A549 (cell line): ENCODE results near the gene KDM5B. TPM values are rescaled to one million over a fixed set of nuclear protein-coding genes. Genes with fewer than 3 reads are reported as not detected.

Experiments
- ATAC-seq, 2 experiments: fragments of 200-7000 bp in 1 of 2; fragments of >200 bp in 1 of 2; cut with Nextera tagmentation in 1 of 2; cut with Tn5 transposase in 1 of 2; 3 replicates each; pipeline versions ENCODE4 v1.8.0 to v1.9.1; 2018 to 2020; ENCODE audit warnings: mild to moderate bottlenecking in 1 of 2, moderate library complexity in 1 of 2
- CTCF ChIA-PET: fragments of 300-600 bp; sonication (Branson Sonifier 250); formaldehyde crosslinking; extraction: SDS; loops from one replicate; lab custom pipeline; 2021; ENCODE audit warnings: antibody characterized with exemption, inconsistent platforms; lab: Yijun Ruan, JAX
- POLR2A ChIA-PET: fragments of 350-600 bp; formaldehyde crosslinking; extraction: SDS; loops from one replicate; lab custom pipeline; 2021; ENCODE audit warnings: antibody characterized with exemption, inconsistent platforms; lab: Yijun Ruan, JAX
- DNase-seq, 2 experiments: peaks; one replicate each; pipeline versions ENCODE4 v3.0.0 to v3.0.0-alpha.2; 2011 to 2016; ENCODE audit warnings: low read depth in 1 of 2, low spot score in 1 of 2
- FAIRE-seq: peaks from 2 replicates; lab custom pipeline; 2011; peaks lifted over from hg19 to GRCh38; lab: Jason Lieb, UNC
- H3K27ac ChIP-seq, 2 experiments: fragments of >200 bp; sonication (Bioruptor Twin); formaldehyde crosslinking; 3 replicates each; pipeline ENCODE4 v1.5.1; 2016 to 2017
- H3K4me1 ChIP-seq: fragments of >200 bp; sonication (Bioruptor Twin); formaldehyde crosslinking; 3 replicates; pipeline ENCODE4 v1.6.1; 2016
- H3K4me2 ChIP-seq: fragments of >200 bp; sonication (Bioruptor Twin); formaldehyde crosslinking; 3 replicates; pipeline ENCODE4 v1.6.1; 2016
- H3K4me3 ChIP-seq: fragments of >200 bp; sonication (Bioruptor Twin); formaldehyde crosslinking; 3 replicates; pipeline ENCODE4 v1.5.1; 2016
- H3K9me3 ChIP-seq: fragments of >200 bp; sonication (Bioruptor Twin); formaldehyde crosslinking; 3 replicates; pipeline ENCODE4 v1.6.1; 2016
- EHF ChIP-seq: fragments of 250-450 bp; sonication (Bioruptor Pico); IDR thresholded peaks from 2 replicates; pipeline ENCODE4 v1.5.0; 2020; ENCODE audit warnings: mild to moderate bottlenecking
- FOSL2 ChIP-seq, 2 experiments: fragments of 450-650 bp in 1 of 2; fragments of >200 bp in 1 of 2; sonication (Bioruptor Twin) in 1 of 2; formaldehyde crosslinking; IDR thresholded peaks; 2 replicates each; pipeline versions ENCODE4 v1.5.0 to v1.6.1; 2016 to 2020; ENCODE audit warnings: mild to moderate bottlenecking in 1 of 2, moderate library complexity in 1 of 2
- GATA3 ChIP-seq: IDR thresholded peaks from 2 replicates; pipeline ENCODE4 v1.6.1; 2012; ENCODE audit warnings: borderline replicate concordance
- JUNB ChIP-seq: fragments of >200 bp; sonication (Bioruptor Twin); formaldehyde crosslinking; IDR thresholded peaks from 2 replicates; pipeline ENCODE4 v1.6.1; 2016
- MAZ ChIP-seq: fragments of 150-350 bp; IDR thresholded peaks from 2 replicates; pipeline ENCODE4 v1.6.1; 2014; ENCODE audit warnings: antibody characterized with exemption, low read depth, low read length, borderline replicate concordance
- PHF8 ChIP-seq: fragments of 200-600 bp; sonication (generic); IDR thresholded peaks from 2 replicates; pipeline ENCODE4 v1.6.1; 2016; ENCODE audit warnings: low read depth, mild to moderate bottlenecking, antibody characterized with exemption, moderate library complexity, borderline replicate concordance
- RARB ChIP-seq: fragments of 250-450 bp; sonication (Bioruptor Pico); IDR thresholded peaks from 2 replicates; pipeline ENCODE4 v1.8.0; 2021; ENCODE audit warnings: mild to moderate bottlenecking, moderate library complexity
- RCOR1 ChIP-seq: fragments of 150-350 bp; IDR thresholded peaks from 2 replicates; pipeline ENCODE4 v1.6.1; 2014; ENCODE audit warnings: antibody characterized with exemption, low read length, low read depth
- RFX5 ChIP-seq: fragments of 450-650 bp; IDR thresholded peaks from 2 replicates; pipeline ENCODE4 v1.7.1; 2014; ENCODE audit warnings: antibody characterized with exemption, mild to moderate bottlenecking, moderate library complexity
- RNF2 ChIP-seq: fragments of 200-600 bp; sonication (generic); IDR thresholded peaks from 2 replicates; pipeline ENCODE4 v1.6.1; 2016; ENCODE audit warnings: low read depth, mild to moderate bottlenecking, antibody characterized with exemption, moderate library complexity, borderline replicate concordance
- SREBF2 ChIP-seq: fragments of 450-650 bp; IDR thresholded peaks from 2 replicates; pipeline ENCODE4 v1.6.1; 2014; ENCODE audit warnings: mild to moderate bottlenecking, moderate library complexity
- TFCP2L1 ChIP-seq: fragments of 250-450 bp; sonication (Bioruptor Pico); IDR thresholded peaks from 2 replicates; pipeline ENCODE4 v1.5.0; 2021; ENCODE audit warnings: mild to moderate bottlenecking
- ZNF302 ChIP-seq: fragments of 250-450 bp; sonication (Bioruptor Pico); IDR thresholded peaks from 2 replicates; pipeline ENCODE4 v1.9.0; 2021; ENCODE audit warnings: inconsistent platforms, mild to moderate bottlenecking, moderate library complexity
- WGBS: methylation state at CpG from one replicate; pipeline ENCODE4 v1.1.6; 2017; ENCODE audit errors: missing lambda C conversion rate; 5-methylcytosine and 5-hydroxymethylcytosine counted together
- polyA plus RNA-seq, 4 experiments: library from polyadenylated mRNA; depleted of rRNA in 3 of 4; stranded (reverse); fragments of >200 nt; fragmentation: RNase III in 1 of 4; extraction: RNeasy Plus Mini Kit Qiagen cat#74134 plus additional on column Dnase treatment in 1 of 4; gene quantifications; 2 replicates in 3 of 4; 3 replicates in 1 of 4; pipeline ENCODE4 v1.2.3, GENCODE V29; 2011 to 2017
- TF ChIP-seq, protein P1 (sequence below): fragments of 200-600 bp; sonication (generic); IDR thresholded peaks from 2 replicates; pipeline ENCODE4 v1.6.1; 2016; ENCODE audit warnings: antibody characterized with exemption, mild to moderate bottlenecking, moderate library complexity
- TF ChIP-seq, protein P2 (sequence below): fragments of >200 bp; sonication (Bioruptor Twin); formaldehyde crosslinking; IDR thresholded peaks from 3 replicates; pipeline ENCODE4 v1.5.1; 2016
- TF ChIP-seq, protein P3 (sequence below): IDR thresholded peaks from 2 replicates; pipeline ENCODE4 v1.6.1; 2012; ENCODE audit warnings: low read depth, borderline replicate concordance
- TF ChIP-seq, protein P4 (sequence below): IDR thresholded peaks from 2 replicates; pipeline ENCODE4 v1.6.1; 2012
- TF ChIP-seq, protein P5 (sequence below): fragments of >200 bp; sonication (Bioruptor Twin); formaldehyde crosslinking; IDR thresholded peaks from 3 replicates; pipeline ENCODE4 v1.6.1; 2016
- TF ChIP-seq, protein P6 (sequence below): IDR thresholded peaks from 2 replicates; pipeline ENCODE4 v1.6.1; 2012
- TF ChIP-seq, protein P7 (sequence below): fragments of 450-650 bp; IDR thresholded peaks from 2 replicates; pipeline ENCODE4 v1.6.1; 2014; ENCODE audit warnings: antibody characterized with exemption

The KDM5B gene
- polyA plus RNA-seq, 2 of the 4 experiments (the other 2 are of a cell fraction): 15.8 to 44.3 TPM

DNA sequence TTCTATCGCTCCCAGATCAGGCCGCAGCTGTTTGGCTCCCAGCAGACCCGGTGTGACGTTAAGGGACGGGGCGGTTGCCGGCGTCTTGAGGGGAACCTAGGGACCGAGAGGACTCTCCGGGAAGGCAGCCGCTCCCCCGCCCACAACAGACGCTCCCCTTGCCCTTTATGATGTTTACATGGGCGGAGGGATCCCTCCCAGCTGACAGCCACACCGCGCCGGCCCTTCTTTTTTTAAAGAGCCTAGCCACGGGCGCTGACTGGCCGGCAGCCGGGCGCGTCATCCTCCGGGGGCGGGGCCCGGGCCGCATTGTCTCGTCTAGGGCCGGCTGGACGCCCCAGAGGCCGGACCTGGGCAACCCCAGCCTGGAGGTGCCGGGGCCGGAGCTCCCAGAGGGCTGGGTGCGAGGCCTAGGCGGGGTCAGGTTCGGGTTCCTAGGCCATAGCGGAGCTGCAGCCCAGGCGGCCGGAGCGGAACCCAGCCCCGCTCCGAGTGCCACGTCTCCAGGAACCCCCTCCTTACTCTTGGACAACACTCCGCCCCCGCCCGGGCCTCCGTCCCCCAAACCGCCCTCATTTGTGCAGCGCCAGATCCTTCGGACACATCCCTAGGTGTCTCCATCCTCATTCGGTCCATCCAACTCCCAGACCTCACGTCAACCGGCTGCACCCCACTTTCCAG lies 2.5 kb upstream of the KDM5B start, which contains the start of gene PCAT6 (continued):
- TF ChIP-seq, protein P1, sequence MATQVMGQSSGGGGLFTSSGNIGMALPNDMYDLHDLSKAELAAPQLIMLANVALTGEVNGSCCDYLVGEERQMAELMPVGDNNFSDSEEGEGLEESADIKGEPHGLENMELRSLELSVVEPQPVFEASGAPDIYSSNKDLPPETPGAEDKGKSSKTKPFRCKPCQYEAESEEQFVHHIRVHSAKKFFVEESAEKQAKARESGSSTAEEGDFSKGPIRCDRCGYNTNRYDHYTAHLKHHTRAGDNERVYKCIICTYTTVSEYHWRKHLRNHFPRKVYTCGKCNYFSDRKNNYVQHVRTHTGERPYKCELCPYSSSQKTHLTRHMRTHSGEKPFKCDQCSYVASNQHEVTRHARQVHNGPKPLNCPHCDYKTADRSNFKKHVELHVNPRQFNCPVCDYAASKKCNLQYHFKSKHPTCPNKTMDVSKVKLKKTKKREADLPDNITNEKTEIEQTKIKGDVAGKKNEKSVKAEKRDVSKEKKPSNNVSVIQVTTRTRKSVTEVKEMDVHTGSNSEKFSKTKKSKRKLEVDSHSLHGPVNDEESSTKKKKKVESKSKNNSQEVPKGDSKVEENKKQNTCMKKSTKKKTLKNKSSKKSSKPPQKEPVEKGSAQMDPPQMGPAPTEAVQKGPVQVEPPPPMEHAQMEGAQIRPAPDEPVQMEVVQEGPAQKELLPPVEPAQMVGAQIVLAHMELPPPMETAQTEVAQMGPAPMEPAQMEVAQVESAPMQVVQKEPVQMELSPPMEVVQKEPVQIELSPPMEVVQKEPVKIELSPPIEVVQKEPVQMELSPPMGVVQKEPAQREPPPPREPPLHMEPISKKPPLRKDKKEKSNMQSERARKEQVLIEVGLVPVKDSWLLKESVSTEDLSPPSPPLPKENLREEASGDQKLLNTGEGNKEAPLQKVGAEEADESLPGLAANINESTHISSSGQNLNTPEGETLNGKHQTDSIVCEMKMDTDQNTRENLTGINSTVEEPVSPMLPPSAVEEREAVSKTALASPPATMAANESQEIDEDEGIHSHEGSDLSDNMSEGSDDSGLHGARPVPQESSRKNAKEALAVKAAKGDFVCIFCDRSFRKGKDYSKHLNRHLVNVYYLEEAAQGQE: no peak
- no peak for TF ChIP-seq JUNB
- no peak for TF ChIP-seq TFCP2L1 (CRISPR knock-in tag)
- TF ChIP-seq, protein P2, sequence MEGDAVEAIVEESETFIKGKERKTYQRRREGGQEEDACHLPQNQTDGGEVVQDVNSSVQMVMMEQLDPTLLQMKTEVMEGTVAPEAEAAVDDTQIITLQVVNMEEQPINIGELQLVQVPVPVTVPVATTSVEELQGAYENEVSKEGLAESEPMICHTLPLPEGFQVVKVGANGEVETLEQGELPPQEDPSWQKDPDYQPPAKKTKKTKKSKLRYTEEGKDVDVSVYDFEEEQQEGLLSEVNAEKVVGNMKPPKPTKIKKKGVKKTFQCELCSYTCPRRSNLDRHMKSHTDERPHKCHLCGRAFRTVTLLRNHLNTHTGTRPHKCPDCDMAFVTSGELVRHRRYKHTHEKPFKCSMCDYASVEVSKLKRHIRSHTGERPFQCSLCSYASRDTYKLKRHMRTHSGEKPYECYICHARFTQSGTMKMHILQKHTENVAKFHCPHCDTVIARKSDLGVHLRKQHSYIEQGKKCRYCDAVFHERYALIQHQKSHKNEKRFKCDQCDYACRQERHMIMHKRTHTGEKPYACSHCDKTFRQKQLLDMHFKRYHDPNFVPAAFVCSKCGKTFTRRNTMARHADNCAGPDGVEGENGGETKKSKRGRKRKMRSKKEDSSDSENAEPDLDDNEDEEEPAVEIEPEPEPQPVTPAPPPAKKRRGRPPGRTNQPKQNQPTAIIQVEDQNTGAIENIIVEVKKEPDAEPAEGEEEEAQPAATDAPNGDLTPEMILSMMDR: no peak
- TF ChIP-seq, protein P3, sequence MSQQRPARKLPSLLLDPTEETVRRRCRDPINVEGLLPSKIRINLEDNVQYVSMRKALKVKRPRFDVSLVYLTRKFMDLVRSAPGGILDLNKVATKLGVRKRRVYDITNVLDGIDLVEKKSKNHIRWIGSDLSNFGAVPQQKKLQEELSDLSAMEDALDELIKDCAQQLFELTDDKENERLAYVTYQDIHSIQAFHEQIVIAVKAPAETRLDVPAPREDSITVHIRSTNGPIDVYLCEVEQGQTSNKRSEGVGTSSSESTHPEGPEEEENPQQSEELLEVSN: no peak; the same call in 1 of the 2 replicates
- TF ChIP-seq FOSL2 (IDR thresholded peaks at IDR 0.05): no peak
- peak; percentile 40 for TF ChIP-seq FOSL2 (CRISPR knock-in tag; IDR thresholded peaks at IDR 0.05)

DNA sequence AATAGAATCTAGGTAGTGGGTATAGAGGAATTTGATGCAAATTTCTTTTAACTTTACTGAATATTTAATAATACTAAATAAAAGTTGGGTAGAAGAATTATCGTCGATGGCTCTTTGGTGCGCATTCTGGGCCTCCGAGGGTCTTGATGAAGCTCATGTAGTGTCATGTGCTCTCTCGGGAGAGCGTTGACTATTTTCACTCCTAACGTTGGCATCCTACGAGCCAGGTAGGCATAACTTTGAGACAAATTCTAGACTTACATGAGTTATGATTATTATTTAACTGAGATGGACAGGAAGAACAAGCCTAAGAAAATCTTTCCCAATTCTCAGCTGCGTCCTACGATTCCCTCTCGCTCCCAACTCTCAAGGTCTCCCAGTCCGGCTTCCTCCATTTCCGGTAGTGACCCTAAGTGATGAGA lies 2.0 kb upstream of the KDM5B start:
- ATAC-seq: no peak; a peak in 1 of 6 replicates
- peak overlapping the region; percentile 94 for H3K4me2 ChIP-seq
- 19% methylated on average over 13 of the region's 13 CpGs for WGBS
- H3K4me1 ChIP-seq: peaks cover 33% of the 10 kb centered on the region
- no peak for TF ChIP-seq RNF2
- TF ChIP-seq, protein P4, sequence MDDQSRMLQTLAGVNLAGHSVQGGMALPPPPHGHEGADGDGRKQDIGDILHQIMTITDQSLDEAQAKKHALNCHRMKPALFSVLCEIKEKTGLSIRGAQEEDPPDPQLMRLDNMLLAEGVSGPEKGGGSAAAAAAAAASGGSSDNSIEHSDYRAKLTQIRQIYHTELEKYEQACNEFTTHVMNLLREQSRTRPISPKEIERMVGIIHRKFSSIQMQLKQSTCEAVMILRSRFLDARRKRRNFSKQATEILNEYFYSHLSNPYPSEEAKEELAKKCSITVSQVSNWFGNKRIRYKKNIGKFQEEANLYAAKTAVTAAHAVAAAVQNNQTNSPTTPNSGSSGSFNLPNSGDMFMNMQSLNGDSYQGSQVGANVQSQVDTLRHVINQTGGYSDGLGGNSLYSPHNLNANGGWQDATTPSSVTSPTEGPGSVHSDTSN: no peak
- TF ChIP-seq, protein P5, sequence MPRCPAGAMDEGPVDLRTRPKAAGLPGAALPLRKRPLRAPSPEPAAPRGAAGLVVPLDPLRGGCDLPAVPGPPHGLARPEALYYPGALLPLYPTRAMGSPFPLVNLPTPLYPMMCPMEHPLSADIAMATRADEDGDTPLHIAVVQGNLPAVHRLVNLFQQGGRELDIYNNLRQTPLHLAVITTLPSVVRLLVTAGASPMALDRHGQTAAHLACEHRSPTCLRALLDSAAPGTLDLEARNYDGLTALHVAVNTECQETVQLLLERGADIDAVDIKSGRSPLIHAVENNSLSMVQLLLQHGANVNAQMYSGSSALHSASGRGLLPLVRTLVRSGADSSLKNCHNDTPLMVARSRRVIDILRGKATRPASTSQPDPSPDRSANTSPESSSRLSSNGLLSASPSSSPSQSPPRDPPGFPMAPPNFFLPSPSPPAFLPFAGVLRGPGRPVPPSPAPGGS: no peak
- TF ChIP-seq, protein P6, sequence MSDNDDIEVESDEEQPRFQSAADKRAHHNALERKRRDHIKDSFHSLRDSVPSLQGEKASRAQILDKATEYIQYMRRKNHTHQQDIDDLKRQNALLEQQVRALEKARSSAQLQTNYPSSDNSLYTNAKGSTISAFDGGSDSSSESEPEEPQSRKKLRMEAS: no peak
- TF ChIP-seq ZNF302: no peak
- TF ChIP-seq MAZ: no peak
- TF ChIP-seq, protein P7, sequence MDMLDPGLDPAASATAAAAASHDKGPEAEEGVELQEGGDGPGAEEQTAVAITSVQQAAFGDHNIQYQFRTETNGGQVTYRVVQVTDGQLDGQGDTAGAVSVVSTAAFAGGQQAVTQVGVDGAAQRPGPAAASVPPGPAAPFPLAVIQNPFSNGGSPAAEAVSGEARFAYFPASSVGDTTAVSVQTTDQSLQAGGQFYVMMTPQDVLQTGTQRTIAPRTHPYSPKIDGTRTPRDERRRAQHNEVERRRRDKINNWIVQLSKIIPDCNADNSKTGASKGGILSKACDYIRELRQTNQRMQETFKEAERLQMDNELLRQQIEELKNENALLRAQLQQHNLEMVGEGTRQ: no peak
- TF ChIP-seq SREBF2: no peak
- TF ChIP-seq RFX5: no peak
- no peak for TF ChIP-seq PHF8
- no peak for TF ChIP-seq EHF (CRISPR knock-in tag)
- no peak for TF ChIP-seq TFCP2L1 (CRISPR knock-in tag)
- no peak for TF ChIP-seq RARB (CRISPR knock-in tag)
- no peak for TF ChIP-seq RCOR1
- TF ChIP-seq GATA3: no peak
- TF ChIP-seq JUNB: no peak
- no peaks in the 10 kb centered on the region for H3K9me3 ChIP-seq
- DNase-seq: no peak
- ChIA-PET CTCF (interaction anchor here (1.1 to 1.9 kb wide), 3 partner anchors 16 to 85 kb away, joined by 3 to 4 read pairs (median 4); no protein-coding TSS in a partner anchor), POLR2A (interaction anchor here (0.5 to 1.3 kb wide), 7 partner anchors 20 to 197 kb away, joined by 3 to 7 read pairs (median 3); partner anchors contain the start of genes RABIF and TMEM183A)
- H3K27ac ChIP-seq: peak overlapping the region; percentile 81 to 82
- no peak for FAIRE-seq
- H3K4me3 ChIP-seq: peak overlapping the region; percentile 69
